DND-41 (cell line): ENCODE measurements around the gene COL23A1.

Source experiments
- ATAC-seq: fragments of 200-7000 bp; cut with Tn5 transposase; 3 replicates; pipeline ENCODE4 v1.9.1; 2021; ENCODE audit warnings: low read depth; ENCODE audit not compliant: insufficient read depth
- DNase-seq: peaks from one replicate; pipeline ENCODE4 v3.0.0-alpha.2; 2020
- H2AFZ ChIP-seq: 2 replicates; pipeline ENCODE4 v1.6.0; 2012; ENCODE audit warnings: low read depth, low read length
- H3K27ac ChIP-seq: 2 replicates; pipeline ENCODE4 v1.5.1; 2012; ENCODE audit warnings: low read length, inconsistent platforms
- H3K27me3 ChIP-seq: fragments of 200-600 bp; sonication (generic); 2 replicates; pipeline ENCODE4 v1.6.0; 2012; ENCODE audit warnings: low read length, mild to moderate bottlenecking, inconsistent platforms; ENCODE audit not compliant: insufficient read depth, poor library complexity
- H3K36me3 ChIP-seq: 2 replicates; pipeline ENCODE4 v1.5.1; 2012; ENCODE audit warnings: low read length, inconsistent platforms; ENCODE audit not compliant: insufficient read depth
- H3K4me1 ChIP-seq: 2 replicates; pipeline ENCODE4 v1.5.1; 2012; ENCODE audit warnings: mild to moderate bottlenecking, low read length; ENCODE audit not compliant: insufficient read depth
- H3K4me2 ChIP-seq: 2 replicates; pipeline ENCODE4 v1.6.0; 2012; ENCODE audit warnings: mild to moderate bottlenecking, moderate library complexity, low read length, inconsistent platforms; ENCODE audit not compliant: insufficient read depth
- H3K4me3 ChIP-seq, 2 experiments: fragments of 200-600 bp in 1 of 2; shearing (Covaris generic) in 1 of 2; 2 replicates each; pipeline ENCODE4 v1.5.1; 2012 to 2016; ENCODE audit warnings: inconsistent platforms in 2 of 2, low read length in 2 of 2, mild to moderate bottlenecking in 2 of 2, low read depth in 1 of 2, moderate library complexity in 1 of 2
- H3K79me2 ChIP-seq: 2 replicates; pipeline ENCODE4 v1.6.0; 2012; ENCODE audit warnings: low read length, inconsistent platforms; ENCODE audit not compliant: insufficient read depth
- H3K9ac ChIP-seq: 2 replicates; pipeline ENCODE4 v1.6.0; 2012; ENCODE audit warnings: low read depth, mild to moderate bottlenecking, inconsistent platforms, low read length, moderate library complexity
- H3K9me3 ChIP-seq: 2 replicates; pipeline ENCODE4 v1.5.1; 2012; ENCODE audit warnings: low read length, moderate library complexity, mild to moderate bottlenecking, inconsistent platforms; ENCODE audit not compliant: insufficient read depth, severe bottlenecking
- H4K20me1 ChIP-seq: 2 replicates; pipeline ENCODE4 v1.6.0; 2012; ENCODE audit warnings: low read length; ENCODE audit not compliant: insufficient read depth
- EZH2 ChIP-seq: IDR thresholded peaks from 3 replicates; pipeline ENCODE4 v1.6.1; 2012; ENCODE audit warnings: borderline replicate concordance, low read depth, mild to moderate bottlenecking, moderate library complexity, low read length, inconsistent platforms; ENCODE audit not compliant: severe bottlenecking
- TF ChIP-seq, protein P1 (sequence below): IDR thresholded peaks from 2 replicates; pipeline ENCODE4 v1.5.1; 2012; ENCODE audit warnings: borderline replicate concordance, low read length, moderate library complexity, mild to moderate bottlenecking; ENCODE audit not compliant: poor library complexity, severe bottlenecking; ENCODE audit errors: extremely low read depth

COL23A1 gene

DNA sequence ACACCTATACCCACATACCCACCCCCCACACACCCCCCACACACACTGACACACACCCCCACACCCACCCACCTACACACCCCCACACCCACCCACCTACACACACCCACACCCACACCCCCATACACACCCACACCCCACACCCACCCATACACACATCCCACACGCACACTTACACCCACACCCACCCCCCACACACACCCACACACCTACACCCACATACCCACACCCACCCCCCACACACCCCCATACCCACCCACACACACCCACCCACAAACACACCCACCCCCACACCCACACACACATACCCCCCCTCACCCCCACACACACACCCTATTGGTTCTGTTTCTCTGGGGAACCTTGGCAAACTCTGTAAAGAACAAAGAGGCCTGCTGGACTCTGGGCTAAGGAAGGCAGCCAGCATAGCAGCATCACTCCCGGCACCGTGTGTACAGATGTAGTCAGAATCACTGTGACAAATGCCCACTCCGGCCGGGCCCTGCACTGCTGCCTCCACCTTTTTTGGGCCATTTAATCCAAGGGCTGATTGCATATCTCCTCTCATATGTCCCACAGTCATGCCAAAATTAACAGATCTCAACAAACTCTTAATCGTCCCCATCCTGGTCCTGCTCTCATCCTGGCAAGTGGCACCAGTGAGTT is 42.3 kb downstream of the COL23A1 start:
- Histone ChIP-seq H3K36me3 (no peaks in the 10 kb centered on the region), H3K4me2 (no peak overlapping the region), H3K4me1 (peaks cover 7% of the 10 kb centered on the region; the same call in 1 of the 2 replicates), H4K20me1 (no peaks in the 10 kb centered on the region), H3K9ac (no peak overlapping the region), H2AFZ (no peak overlapping the region), H3K4me3 (no peak overlapping the region), H3K79me2 (no peaks in the 10 kb centered on the region), H3K27ac (no peak overlapping the region), H3K27me3 (no peaks in the 10 kb centered on the region), H3K9me3 (no peaks in the 10 kb centered on the region)
- DNase-seq (no peak), ATAC-seq (no peak)
- TF ChIP-seq, protein P1, sequence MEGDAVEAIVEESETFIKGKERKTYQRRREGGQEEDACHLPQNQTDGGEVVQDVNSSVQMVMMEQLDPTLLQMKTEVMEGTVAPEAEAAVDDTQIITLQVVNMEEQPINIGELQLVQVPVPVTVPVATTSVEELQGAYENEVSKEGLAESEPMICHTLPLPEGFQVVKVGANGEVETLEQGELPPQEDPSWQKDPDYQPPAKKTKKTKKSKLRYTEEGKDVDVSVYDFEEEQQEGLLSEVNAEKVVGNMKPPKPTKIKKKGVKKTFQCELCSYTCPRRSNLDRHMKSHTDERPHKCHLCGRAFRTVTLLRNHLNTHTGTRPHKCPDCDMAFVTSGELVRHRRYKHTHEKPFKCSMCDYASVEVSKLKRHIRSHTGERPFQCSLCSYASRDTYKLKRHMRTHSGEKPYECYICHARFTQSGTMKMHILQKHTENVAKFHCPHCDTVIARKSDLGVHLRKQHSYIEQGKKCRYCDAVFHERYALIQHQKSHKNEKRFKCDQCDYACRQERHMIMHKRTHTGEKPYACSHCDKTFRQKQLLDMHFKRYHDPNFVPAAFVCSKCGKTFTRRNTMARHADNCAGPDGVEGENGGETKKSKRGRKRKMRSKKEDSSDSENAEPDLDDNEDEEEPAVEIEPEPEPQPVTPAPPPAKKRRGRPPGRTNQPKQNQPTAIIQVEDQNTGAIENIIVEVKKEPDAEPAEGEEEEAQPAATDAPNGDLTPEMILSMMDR = no peak
- no peak for TF ChIP-seq EZH2

DNA sequence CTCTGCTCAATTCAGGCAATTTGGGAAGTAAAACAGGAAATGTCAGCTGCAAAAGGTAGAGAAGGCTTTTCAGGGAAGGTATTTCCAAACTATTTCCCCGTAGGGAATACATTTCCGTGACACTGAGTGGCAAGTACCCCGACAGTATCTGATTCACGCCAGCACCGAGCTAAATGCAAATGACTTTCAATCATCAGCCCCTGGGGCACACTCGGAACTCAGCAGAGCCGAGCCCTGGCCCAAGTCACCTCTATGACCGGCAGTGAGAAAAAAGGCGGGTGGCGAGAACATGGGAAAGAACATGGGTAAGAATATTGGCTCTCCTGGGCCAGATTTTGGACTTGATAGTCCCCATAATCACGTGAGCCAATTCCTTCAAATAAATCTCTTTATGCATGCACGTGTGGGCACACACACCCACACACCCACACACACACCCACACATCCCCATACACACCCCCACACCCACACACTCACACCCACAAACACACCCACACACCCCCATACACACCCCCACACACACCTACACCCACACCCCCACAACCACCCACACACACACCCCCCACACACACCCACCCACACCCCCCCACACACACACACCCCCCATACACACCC is 43.0 kb downstream of the COL23A1 start:
- H3K27me3 ChIP-seq = no peaks in the 10 kb centered on the region
- H3K4me1 ChIP-seq = peaks cover 7% of the 10 kb centered on the region; the same call in 1 of the 2 replicates
- no peaks in the 10 kb centered on the region for H3K36me3 ChIP-seq
- H3K27ac ChIP-seq = no peak overlapping the region
- no peaks in the 10 kb centered on the region for H4K20me1 ChIP-seq
- H3K4me3 ChIP-seq = no peak overlapping the region
- H3K79me2 ChIP-seq = no peaks in the 10 kb centered on the region
- no peak overlapping the region for H3K9ac ChIP-seq
- H2AFZ ChIP-seq = no peak overlapping the region
- DNase-seq (no peak), ATAC-seq (no peak)
- no peak for TF ChIP-seq EZH2
- TF ChIP-seq, protein P1 = no peak
- H3K4me2 ChIP-seq = no peak overlapping the region
- H3K9me3 ChIP-seq = no peaks in the 10 kb centered on the region

DNA sequence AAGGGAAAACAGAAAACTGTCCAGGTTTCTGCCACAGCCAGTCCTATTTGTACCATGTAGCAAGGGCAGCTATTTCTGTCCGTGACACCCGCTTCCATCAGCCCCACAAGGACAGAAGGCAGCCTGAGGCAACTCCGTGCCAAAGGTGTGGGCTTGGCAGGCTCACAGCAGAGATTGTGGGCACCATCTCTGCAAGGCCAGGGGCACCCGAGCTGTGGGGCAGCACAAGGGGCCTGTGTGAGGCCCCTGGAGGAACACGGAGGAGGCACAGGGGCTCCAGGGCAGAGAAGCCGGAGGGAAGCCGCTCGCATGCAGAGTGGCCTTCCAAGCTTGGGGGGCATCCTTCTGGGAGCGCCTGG is 43.5 kb downstream of the COL23A1 start:
- Histone ChIP-seq H3K9me3 (no peaks in the 10 kb centered on the region), H3K36me3 (no peaks in the 10 kb centered on the region)

More for the DNA sequence above, 43.5 kb downstream of the COL23A1 start:
- no peak overlapping the region for H3K4me2 ChIP-seq
- H3K9ac ChIP-seq = no peak overlapping the region
- no peak overlapping the region for H2AFZ ChIP-seq
- H3K27ac ChIP-seq = no peak overlapping the region
- no peaks in the 10 kb centered on the region for H4K20me1 ChIP-seq
- TF ChIP-seq EZH2 = no peak
- TF ChIP-seq, protein P1 = no peak
- no peaks in the 10 kb centered on the region for H3K27me3 ChIP-seq
- no peaks in the 10 kb centered on the region for H3K79me2 ChIP-seq
- peaks cover 7% of the 10 kb centered on the region; the same call in 1 of the 2 replicates for H3K4me1 ChIP-seq
- DNase-seq (no peak), ATAC-seq (no peak)
- H3K4me3 ChIP-seq = no peak overlapping the region
